Peyer's patch (tissue), 4 donors: ENCODE results near the gene PRR33.

Experiments
- POLR2A ChIP-seq, 2 donors: fragments of 450-650 bp; IDR thresholded peaks; one replicate each; pipeline ENCODE4 v1.5.1; 2017; ENCODE audit warnings: antibody characterized with exemption in 2 of 2, mild to moderate bottlenecking in 2 of 2, moderate library complexity in 2 of 2
- TF ChIP-seq, protein P1 (sequence below), 6 experiments: fragments of 450-650 bp in 4 of 6; fragments of 200-600 bp in 2 of 6; sonication (generic) in 1 of 6; IDR thresholded peaks; one replicate each; pipeline ENCODE4 v1.5.1; 2017 to 2019; ENCODE audit warnings: antibody characterized with exemption in 6 of 6, mild to moderate bottlenecking in 3 of 6, moderate library complexity in 1 of 6

DNA sequence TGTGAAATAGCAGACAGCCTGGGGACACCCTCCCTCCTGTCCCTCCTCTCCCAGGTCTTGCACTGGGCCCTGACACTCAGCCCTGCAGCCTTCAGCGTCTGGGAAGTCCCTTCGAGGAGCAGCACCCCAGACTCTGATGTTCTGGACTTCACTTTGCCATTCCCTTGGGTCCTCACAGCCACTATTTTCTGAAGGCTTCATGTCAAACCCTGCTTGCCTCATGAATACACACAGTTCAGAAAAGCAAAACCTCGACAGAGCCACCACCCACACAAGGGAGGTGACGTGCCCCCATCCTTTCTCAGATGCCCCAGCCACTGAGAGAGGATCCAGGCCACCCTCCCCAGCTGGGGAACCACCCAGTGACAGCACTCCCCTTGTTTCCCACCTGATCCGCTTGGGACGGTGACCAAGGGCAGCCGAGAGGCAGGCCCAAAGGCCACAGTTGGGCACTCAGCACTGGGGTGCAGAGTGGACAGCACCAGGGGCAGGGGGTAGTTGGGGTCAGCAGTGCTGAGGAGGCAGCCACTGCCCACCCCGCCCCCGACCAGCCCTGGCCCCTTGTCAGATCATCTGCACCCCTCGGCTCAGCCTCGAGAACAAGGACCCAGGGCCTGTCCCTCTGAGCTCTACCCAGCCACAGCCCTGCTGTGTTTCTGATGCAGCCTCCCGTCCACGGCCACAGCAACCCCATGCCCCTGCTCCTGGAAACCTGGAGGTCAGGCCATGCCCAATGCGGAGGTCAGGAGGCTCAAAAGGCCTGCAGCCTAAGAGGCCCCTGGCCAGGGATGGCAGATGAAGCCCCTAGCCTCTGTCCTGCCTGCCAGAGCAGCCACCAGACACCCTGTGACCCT, 24.7 kb upstream of the PRR33 start:
- TF ChIP-seq, protein P1, sequence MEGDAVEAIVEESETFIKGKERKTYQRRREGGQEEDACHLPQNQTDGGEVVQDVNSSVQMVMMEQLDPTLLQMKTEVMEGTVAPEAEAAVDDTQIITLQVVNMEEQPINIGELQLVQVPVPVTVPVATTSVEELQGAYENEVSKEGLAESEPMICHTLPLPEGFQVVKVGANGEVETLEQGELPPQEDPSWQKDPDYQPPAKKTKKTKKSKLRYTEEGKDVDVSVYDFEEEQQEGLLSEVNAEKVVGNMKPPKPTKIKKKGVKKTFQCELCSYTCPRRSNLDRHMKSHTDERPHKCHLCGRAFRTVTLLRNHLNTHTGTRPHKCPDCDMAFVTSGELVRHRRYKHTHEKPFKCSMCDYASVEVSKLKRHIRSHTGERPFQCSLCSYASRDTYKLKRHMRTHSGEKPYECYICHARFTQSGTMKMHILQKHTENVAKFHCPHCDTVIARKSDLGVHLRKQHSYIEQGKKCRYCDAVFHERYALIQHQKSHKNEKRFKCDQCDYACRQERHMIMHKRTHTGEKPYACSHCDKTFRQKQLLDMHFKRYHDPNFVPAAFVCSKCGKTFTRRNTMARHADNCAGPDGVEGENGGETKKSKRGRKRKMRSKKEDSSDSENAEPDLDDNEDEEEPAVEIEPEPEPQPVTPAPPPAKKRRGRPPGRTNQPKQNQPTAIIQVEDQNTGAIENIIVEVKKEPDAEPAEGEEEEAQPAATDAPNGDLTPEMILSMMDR (IDR thresholded peaks at IDR 0.05), result no peak
- no peak for TF ChIP-seq POLR2A (IDR thresholded peaks at IDR 0.05)
